Temporal lobe (tissue), 2 donors: ENCODE data around the gene ALG8. TPM values are rescaled to one million over a fixed set of nuclear protein-coding genes. Genes with fewer than 3 reads are reported as not detected.

Experiments
- small RNA-seq: library from RNA; depleted of rRNA; stranded (forward); fragments of <200 nt; gene quantifications from one replicate; pipeline ENCODE3, GENCODE V24; 2014; ENCODE audit warnings: low replicate concordance
- total RNA-seq: library from RNA; depleted of rRNA; stranded (reverse); fragments of >200 nt; gene quantifications from one replicate; pipeline ENCODE4 v1.2.3, GENCODE V29; 2014

ALG8 gene
- total RNA-seq, 1 donor from 2014 or later = 30.5 TPM

Small RNA genes lying within 50 kb of the gene (small RNA-seq; reads per million reads assigned to genes)
- gene RNU6-126P = not detected

Other genes with a start within 250 kb of the ALG8 start
- 32.9 TPM for gene INTS4, start 145.0 kb downstream of the ALG8 start, total RNA-seq
- gene KCTD14, start 116.3 kb downstream of the ALG8 start, total RNA-seq = 1.5 TPM
- 0.25 TPM for gene THRSP, start 75.8 kb downstream of the ALG8 start, total RNA-seq
- gene NDUFC2, start 59.8 kb downstream of the ALG8 start, total RNA-seq = 59.7 TPM
- gene KCTD21, start 49.0 kb upstream of the ALG8 start, total RNA-seq = 7.4 TPM
- 10.6 TPM for gene USP35, start 49.3 kb upstream of the ALG8 start, total RNA-seq